Hepatocyte (in vitro differentiated cells): ENCODE results near the gene AUTS2.

ENCODE experiments used
- EZH2phosphoT487 ChIP-seq: fragments of 200-600 bp; sonication (generic); IDR thresholded peaks from one replicate; pipeline ENCODE4 v1.6.1; 2018; ENCODE audit warnings: antibody characterized with exemption, mild to moderate bottlenecking, low read depth, moderate library complexity; ENCODE audit not compliant: unreplicated experiment, severe bottlenecking
- TF ChIP-seq, protein P1 (sequence below): fragments of 200-600 bp; sonication (generic); IDR thresholded peaks from 2 replicates; pipeline ENCODE4 v1.5.1; 2016; ENCODE audit warnings: antibody characterized with exemption, mild to moderate bottlenecking; ENCODE audit not compliant: poor library complexity

DNA sequence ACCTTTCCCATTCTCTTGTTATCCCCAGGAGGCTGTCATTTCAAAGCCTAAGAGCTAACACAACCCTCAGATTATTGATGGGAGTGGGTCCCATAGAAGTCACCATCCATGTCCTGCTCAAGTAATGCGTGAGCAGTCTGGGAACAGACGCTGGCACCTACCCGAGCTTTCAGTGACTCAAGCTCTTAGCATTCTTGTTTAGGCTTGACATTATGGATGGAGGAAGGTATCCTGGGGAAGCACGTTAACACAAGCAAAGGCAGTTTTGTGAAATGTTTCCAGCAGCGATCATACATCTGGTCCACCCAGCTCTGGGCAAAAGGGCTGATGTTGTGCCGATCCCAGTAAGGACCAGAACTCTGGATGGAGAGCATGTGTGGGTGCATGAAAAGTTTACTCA is 30.0 kb upstream of the AUTS2 start:
- TF ChIP-seq EZH2phosphoT487: no peak
- TF ChIP-seq, protein P1, sequence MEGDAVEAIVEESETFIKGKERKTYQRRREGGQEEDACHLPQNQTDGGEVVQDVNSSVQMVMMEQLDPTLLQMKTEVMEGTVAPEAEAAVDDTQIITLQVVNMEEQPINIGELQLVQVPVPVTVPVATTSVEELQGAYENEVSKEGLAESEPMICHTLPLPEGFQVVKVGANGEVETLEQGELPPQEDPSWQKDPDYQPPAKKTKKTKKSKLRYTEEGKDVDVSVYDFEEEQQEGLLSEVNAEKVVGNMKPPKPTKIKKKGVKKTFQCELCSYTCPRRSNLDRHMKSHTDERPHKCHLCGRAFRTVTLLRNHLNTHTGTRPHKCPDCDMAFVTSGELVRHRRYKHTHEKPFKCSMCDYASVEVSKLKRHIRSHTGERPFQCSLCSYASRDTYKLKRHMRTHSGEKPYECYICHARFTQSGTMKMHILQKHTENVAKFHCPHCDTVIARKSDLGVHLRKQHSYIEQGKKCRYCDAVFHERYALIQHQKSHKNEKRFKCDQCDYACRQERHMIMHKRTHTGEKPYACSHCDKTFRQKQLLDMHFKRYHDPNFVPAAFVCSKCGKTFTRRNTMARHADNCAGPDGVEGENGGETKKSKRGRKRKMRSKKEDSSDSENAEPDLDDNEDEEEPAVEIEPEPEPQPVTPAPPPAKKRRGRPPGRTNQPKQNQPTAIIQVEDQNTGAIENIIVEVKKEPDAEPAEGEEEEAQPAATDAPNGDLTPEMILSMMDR: no peak
